ENCODE results near the gene HIGD2A. TPM values are rescaled to one million over a fixed set of nuclear protein-coding genes. Genes with fewer than 3 reads are reported as not detected.

Gene HIGD2A
- total and polyA plus RNA-seq, 9 of the 15 experiments (the other 6 are each of a cell fraction or from before 2014, with no cell fraction given), result 94.7 to 264 (median 163) TPM

- TF ChIP-seq UBTF (IDR thresholded peaks at IDR 0.05; ENCODE audit: borderline replicate concordance in 1 of 2, low read depth in 2 of 2, low read length in 2 of 2) (no peak), ZNF584 (CRISPR knock-in tag; IDR thresholded peaks at IDR 0.05; ENCODE audit: low read depth) (0 out of 2 replicates have a peak, but pooled peaks have one; percentile 54), TCF3 (CRISPR knock-in tag; IDR thresholded peaks at IDR 0.05) (peak; percentile 3), LARP7 (IDR thresholded peaks at IDR 0.05) (peak; percentile 65; the same call in 1 of the 2 replicates), ARHGAP35 (IDR thresholded peaks at IDR 0.05; ENCODE audit: partially characterized antibody) (no peak), SMARCC2 (IDR thresholded peaks at IDR 0.05; ENCODE audit: low read depth) (no peak), JUN (IDR thresholded peaks at IDR 0.05; ENCODE audit: borderline replicate concordance, low read depth, low read length) (no peak), JUN (CRISPR knock-in tag; IDR thresholded peaks at IDR 0.05; ENCODE audit: borderline replicate concordance) (peak; percentile 12; the same call in 1 of the 2 replicates), ZBTB7A (IDR thresholded peaks at IDR 0.05; ENCODE audit: borderline replicate concordance, control insufficient read depth, low read depth, low read length) (0 out of 2 replicates have a peak, but pooled peaks have one; percentile 8), MYC (IDR thresholded peaks at IDR 0.05; ENCODE audit: low read depth, low read length) (no peak), MYC (CRISPR knock-in tag; IDR thresholded peaks at IDR 0.05; ENCODE audit: borderline replicate concordance, low read depth) (peak; percentile 94), CHD1 (IDR thresholded peaks at IDR 0.05; ENCODE audit: low read length) (peak; percentile 64), HDAC6 (IDR thresholded peaks at IDR 0.05; ENCODE audit: low read depth, low read length) (no peak)
Measured at GRCh38 chr5:176388003-176388443, 528 bp upstream of the HIGD2A start (continued).
